Neuronal stem cell (in vitro differentiated cells): ENCODE measurements around the gene CLTA.

Experiments used
- DNase-seq: peaks from one replicate; pipeline ENCODE4 v3.0.0-alpha.2; 2013; ENCODE audit warnings: low spot score
- H2AFZ ChIP-seq: one replicate; pipeline ENCODE4 v1.6.1; 2013; ENCODE audit warnings: mild to moderate bottlenecking, low read length, inconsistent platforms
- H2AK5ac ChIP-seq: 2 replicates; pipeline ENCODE4 v1.6.1; 2013; ENCODE audit warnings: low read depth, mild to moderate bottlenecking, inconsistent platforms, low read length, moderate library complexity, mixed read lengths
- H2BK120ac ChIP-seq: 2 replicates; pipeline ENCODE4 v1.6.1; 2013; ENCODE audit warnings: low read depth, mild to moderate bottlenecking, inconsistent platforms, low read length, moderate library complexity, mixed read lengths
- H2BK12ac ChIP-seq: one replicate; pipeline ENCODE4 v1.6.1; 2013; ENCODE audit warnings: low read length, inconsistent platforms
- H2BK15ac ChIP-seq: 2 replicates; pipeline ENCODE4 v1.6.1; 2013; ENCODE audit warnings: mild to moderate bottlenecking, low read length, inconsistent platforms, mixed read lengths
- H2BK5ac ChIP-seq: one replicate; pipeline ENCODE4 v1.6.1; 2013; ENCODE audit warnings: inconsistent platforms, mild to moderate bottlenecking, low read length, moderate library complexity
- H3K14ac ChIP-seq: one replicate; pipeline ENCODE4 v1.6.1; 2013; ENCODE audit warnings: low read length, inconsistent platforms
- H3K18ac ChIP-seq: 2 replicates; pipeline ENCODE4 v1.6.1; 2013; ENCODE audit warnings: low read length, inconsistent platforms
- H3K23ac ChIP-seq: 2 replicates; pipeline ENCODE4 v1.6.1; 2013; ENCODE audit warnings: low read depth, mild to moderate bottlenecking, mixed read lengths, low read length, inconsistent platforms; ENCODE audit not compliant: poor library complexity
- H3K27ac ChIP-seq: replicated peaks from 3 replicates; pipeline ENCODE4 v1.5.1; 2013; ENCODE audit warnings: low read length, inconsistent platforms
- H3K27me3 ChIP-seq, 3 experiments: 2 replicates each; pipeline ENCODE4 v1.6.1; 2013; ENCODE audit warnings: low read length in 3 of 3, mild to moderate bottlenecking in 2 of 3, inconsistent platforms in 1 of 3, low read depth in 1 of 3, mixed read lengths in 1 of 3, moderate library complexity in 1 of 3; ENCODE audit not compliant: control insufficient read depth in 3 of 3, insufficient read depth in 3 of 3
- H3K36me3 ChIP-seq, 2 donors: replicated peaks in 1 of 2; 2 replicates each; pipeline ENCODE4 v1.6.1; 2013; ENCODE audit warnings: low read length in 2 of 2; ENCODE audit not compliant: control insufficient read depth in 2 of 2, insufficient read depth in 2 of 2
- H3K4ac ChIP-seq: 2 replicates; pipeline ENCODE4 v1.6.1; 2013; ENCODE audit warnings: inconsistent platforms, mild to moderate bottlenecking, low read length, moderate library complexity
- H3K4me1 ChIP-seq, 2 donors: 1 replicate in 1 of 2; 2 replicates in 1 of 2; pipeline ENCODE4 v1.6.1; 2013; ENCODE audit warnings: low read length in 2 of 2, low read depth in 1 of 2; ENCODE audit not compliant: control insufficient read depth in 2 of 2, insufficient read depth in 1 of 2
- H3K4me2 ChIP-seq: one replicate; pipeline ENCODE4 v1.6.1; 2013; ENCODE audit warnings: mild to moderate bottlenecking, low read length, inconsistent platforms; ENCODE audit not compliant: insufficient read depth, poor library complexity, severe bottlenecking
- H3K4me3 ChIP-seq, 2 donors: 2 replicates each; pipeline ENCODE4 v1.5.1; 2013; ENCODE audit warnings: low read length in 2 of 2, mild to moderate bottlenecking in 2 of 2, inconsistent platforms in 1 of 2, moderate library complexity in 1 of 2
- H3K79me1 ChIP-seq: one replicate; pipeline ENCODE4 v1.6.1; 2013; ENCODE audit warnings: low read depth, mild to moderate bottlenecking, inconsistent platforms, low read length, moderate library complexity
- H3K9ac ChIP-seq: one replicate; pipeline ENCODE4 v1.6.1; 2013; ENCODE audit warnings: mild to moderate bottlenecking, low read depth, low read length, inconsistent platforms; ENCODE audit not compliant: poor library complexity
- H3K9me3 ChIP-seq, 2 donors: replicated peaks in 1 of 2; 2 replicates each; pipeline versions ENCODE3 to v1.6.1; 2013; ENCODE audit warnings: low read length in 2 of 2, mild to moderate bottlenecking in 2 of 2, inconsistent platforms in 1 of 2, low read depth in 1 of 2, mixed read lengths in 1 of 2, moderate library complexity in 1 of 2; ENCODE audit not compliant: control insufficient read depth in 2 of 2, insufficient read depth in 1 of 2
- H4K8ac ChIP-seq: one replicate; pipeline ENCODE4 v1.6.1; 2013; ENCODE audit warnings: low read depth, mild to moderate bottlenecking, inconsistent platforms, low read length, moderate library complexity
- H4K91ac ChIP-seq: one replicate; pipeline ENCODE4 v1.6.1; 2013; ENCODE audit warnings: low read length, low read depth, mild to moderate bottlenecking, inconsistent platforms; ENCODE audit not compliant: poor library complexity
- WGBS, 2 donors: extraction: QIAGEN DNeasy Blood & Tissue Kit; methylation state at CpG; one replicate each; pipeline ENCODE4 v1.1.7; 2013; ENCODE audit warnings: missing lambda C conversion rate in 2 of 2, mixed read lengths in 1 of 2; ENCODE audit not compliant: insufficient read length in 2 of 2, insufficient replicate concordance in 1 of 2; ENCODE audit errors: extremely low coverage in 2 of 2; 5-methylcytosine and 5-hydroxymethylcytosine counted together

The CLTA gene

GRCh38 chr9:36208521-36209253, 18.0 kb downstream of the CLTA start:
- Histone ChIP-seq H2BK15ac (no peak overlapping the region), H2BK120ac (no peak overlapping the region), H4K8ac (no peak overlapping the region), H3K18ac (no peak overlapping the region), H3K9ac (no peak overlapping the region), H2AK5ac (no peak overlapping the region), H3K27ac (no peak overlapping the region), H3K14ac (no peak overlapping the region), H2BK12ac (no peak overlapping the region), H3K4me1 (peaks cover 3 to 13% of the 10 kb centered on the region in 2 donors), H3K4me3 (no peak overlapping the region), H2AFZ (no peak overlapping the region), H3K79me1 (peaks cover 20% of the 10 kb centered on the region), H3K4ac (no peak overlapping the region), H3K9me3 (no peaks in the 10 kb centered on the region), H3K36me3 (peaks cover 60 to 96% of the 10 kb centered on the region in 2 donors), H3K23ac (no peak overlapping the region), H2BK5ac (no peak overlapping the region), H3K27me3 (no peaks in the 10 kb centered on the region), H4K91ac (no peak overlapping the region), H3K4me2 (no peak overlapping the region)
- no peak for DNase-seq
- WGBS, 2 donors = no CpG with 5 or more reads among the region's 10 CpGs

- Histone ChIP-seq H3K79me1 (peaks cover 20% of the 10 kb centered on the region), H3K9ac (no peak overlapping the region), H2AFZ (no peak overlapping the region), H3K4me3 (no peak overlapping the region), H2AK5ac (no peak overlapping the region), H3K4me1 (peaks cover 3 to 13% of the 10 kb centered on the region in 2 donors), H4K8ac (no peak overlapping the region), H3K36me3 (peaks cover 45 to 97% of the 10 kb centered on the region in 2 donors), H2BK5ac (no peak overlapping the region), H3K4me2 (no peak overlapping the region), H3K27ac (no peak overlapping the region), H2BK120ac (no peak overlapping the region), H2BK15ac (no peak overlapping the region), H3K27me3 (no peaks in the 10 kb centered on the region), H3K9me3 (no peaks in the 10 kb centered on the region), H3K23ac (no peak overlapping the region), H3K14ac (no peak overlapping the region), H3K4ac (no peak overlapping the region), H3K18ac (no peak overlapping the region), H4K91ac (no peak overlapping the region), H2BK12ac (no peak overlapping the region)
- no peak for DNase-seq
- WGBS, 2 donors = no CpG with 5 or more reads among the region's 8 CpGs
Measured at GRCh38 chr9:36210722-36211121, 20.0 kb downstream of the CLTA start.

- Histone ChIP-seq H2AFZ (no peak overlapping the region), H3K9ac (no peak overlapping the region), H2BK15ac (no peak overlapping the region), H3K4ac (no peak overlapping the region), H3K4me1 (peaks cover 3 to 12% of the 10 kb centered on the region in 2 donors), H3K27ac (no peak overlapping the region), H4K8ac (no peak overlapping the region), H3K4me2 (no peak overlapping the region), H3K27me3 (no peaks in the 10 kb centered on the region), H3K14ac (no peak overlapping the region), H3K4me3 (no peak overlapping the region), H3K18ac (no peak overlapping the region), H2BK5ac (no peak overlapping the region), H2BK12ac (no peak overlapping the region), H2BK120ac (no peak overlapping the region), H3K9me3 (no peaks in the 10 kb centered on the region), H4K91ac (no peak overlapping the region), H3K79me1 (peaks cover 18% of the 10 kb centered on the region), H2AK5ac (no peak overlapping the region), H3K23ac (no peak overlapping the region), H3K36me3 (peaks cover 46 to 94% of the 10 kb centered on the region in 2 donors)
- no CpG with 5 or more reads among the region's 7 CpGs for WGBS, 2 donors
- DNase-seq = no peak
Measured at GRCh38 chr9:36211510-36211909, 20.8 kb downstream of the CLTA start.

GRCh38 chr9:36213387-36213786, 22.7 kb downstream of the CLTA start:
- no peak overlapping the region for H2BK15ac ChIP-seq
- no peak overlapping the region for H3K23ac ChIP-seq
- H4K91ac ChIP-seq = no peak overlapping the region
- H3K18ac ChIP-seq = no peak overlapping the region
- no peak overlapping the region for H3K4me3 ChIP-seq
- WGBS, 2 donors = no CpG with 5 or more reads among the region's 4 CpGs
- H3K36me3 ChIP-seq = peaks cover 45 to 97% of the 10 kb centered on the region in 2 donors
- no peak overlapping the region for H3K27ac ChIP-seq
- H4K8ac ChIP-seq = no peak overlapping the region
- H2BK5ac ChIP-seq = no peak overlapping the region
- H3K14ac ChIP-seq = no peak overlapping the region
- peaks cover 14% of the 10 kb centered on the region for H3K79me1 ChIP-seq
- H2BK12ac ChIP-seq = no peak overlapping the region
- no peak for DNase-seq
- no peaks in the 10 kb centered on the region for H3K27me3 ChIP-seq
- no peak overlapping the region for H3K4me2 ChIP-seq
- no peak overlapping the region for H3K4ac ChIP-seq
- no peak overlapping the region for H3K9ac ChIP-seq
- no peak overlapping the region for H2AK5ac ChIP-seq
- no peak overlapping the region for H2AFZ ChIP-seq
- peaks cover 0 to 3% of the 10 kb centered on the region in 2 donors for H3K4me1 ChIP-seq
- H3K9me3 ChIP-seq = no peaks in the 10 kb centered on the region
- no peak overlapping the region for H2BK120ac ChIP-seq
